ENCODE results near the gene RUNX2.

The RUNX2 gene

DNA sequence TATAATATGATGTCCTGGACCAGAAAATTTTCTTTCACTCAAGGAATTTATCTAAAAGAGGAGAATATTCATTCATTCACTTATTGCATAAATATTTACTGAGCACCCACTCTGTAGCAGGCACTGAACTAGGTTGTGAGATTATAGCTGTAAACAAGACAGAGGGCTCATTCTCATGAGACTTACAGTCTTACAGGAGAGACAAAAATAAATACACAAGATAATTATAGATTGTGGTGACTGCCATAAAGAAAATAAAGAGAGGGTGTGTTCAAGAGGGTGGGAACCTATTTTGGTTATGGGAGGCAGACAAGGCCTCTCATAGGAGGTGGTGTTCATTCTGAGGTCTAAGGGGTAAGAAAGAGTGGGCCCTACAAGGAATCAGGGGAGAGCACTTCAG is 159.5 kb downstream of the RUNX2 start:
- ChIA-PET POLR2A (no interaction called here), CTCF (interaction anchor here (0.8 kb wide), 1 partner anchor 62 kb away, joined by 3 read pairs; no protein-coding TSS in a partner anchor)
- Histone ChIP-seq H3K36me3 (ENCODE audit: control insufficient read depth in 2 of 2, insufficient read depth in 1 of 2, low read length in 2 of 2) (no peaks in the 10 kb centered on the region), H3K27ac (ENCODE audit: extremely low read depth, low read depth, low read length) (no peak overlapping the region), H3K9me3 (ENCODE audit: control insufficient read depth, insufficient read depth, low read depth, low read length) (no peaks in the 10 kb centered on the region), H3K4me3 (ENCODE audit: low read depth, low read length) (no peak overlapping the region), H3K4me1 (ENCODE audit: control insufficient read depth, insufficient read depth, low read length) (peaks cover 5% of the 10 kb centered on the region; the same call in 1 of the 2 replicates)
- TF ChIP-seq ZNF48 (tag by site-specific recombination; IDR thresholded peaks at IDR 0.05) = no peak
- no peak for TF ChIP-seq BCL11B (tag by site-specific recombination; IDR thresholded peaks at IDR 0.05; ENCODE audit: low read depth)
- peak; percentile 50 for TF ChIP-seq KLF1 (tag by site-specific recombination; IDR thresholded peaks at IDR 0.05)
- no peak for TF ChIP-seq ZNF639 (tag by site-specific recombination; IDR thresholded peaks at IDR 0.05)
- TF ChIP-seq SP7 (tag by site-specific recombination; IDR thresholded peaks at IDR 0.05) = peak; percentile 88
- no peak for TF ChIP-seq ZNF354C (tag by site-specific recombination; IDR thresholded peaks at IDR 0.05; ENCODE audit: borderline replicate concordance, low read depth)
- no peak for TF ChIP-seq ZNF585B (tag by site-specific recombination; IDR thresholded peaks at IDR 0.05)

DNA sequence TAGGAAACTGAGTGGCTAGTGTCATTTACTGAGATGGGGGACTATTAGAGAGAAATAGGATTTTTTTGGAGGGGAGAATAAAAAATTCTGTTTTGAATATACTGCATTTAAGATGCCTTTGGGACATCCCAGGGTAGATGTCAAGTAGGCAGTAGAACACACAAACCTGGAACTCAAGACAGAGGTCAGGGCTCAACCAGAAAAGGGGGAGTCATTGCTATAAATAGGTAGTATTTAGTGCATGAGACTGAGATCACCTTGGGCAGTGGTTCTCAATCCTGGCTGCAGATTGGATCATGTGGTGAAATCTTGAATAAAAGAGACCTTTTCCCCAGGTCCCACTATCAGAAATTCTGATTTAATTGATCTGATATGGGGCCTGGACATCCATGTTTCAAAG is 160.1 kb downstream of the RUNX2 start:
- TF ChIP-seq ZNF175 (tag by site-specific recombination; IDR thresholded peaks at IDR 0.05) (no peak), ZNF354C (tag by site-specific recombination; IDR thresholded peaks at IDR 0.05; ENCODE audit: borderline replicate concordance, low read depth) (no peak), ZBTB17 (tag by site-specific recombination; IDR thresholded peaks at IDR 0.05) (no peak), ZFP69B (tag by site-specific recombination; IDR thresholded peaks at IDR 0.05) (no peak), INSM2 (tag by site-specific recombination; IDR thresholded peaks at IDR 0.05) (no peak), ZNF76 (tag by site-specific recombination; IDR thresholded peaks at IDR 0.05; ENCODE audit: borderline replicate concordance, low read depth) (no peak), BCL11A (tag by site-specific recombination; IDR thresholded peaks at IDR 0.05; ENCODE audit: low read depth) (no peak), ZNF2 (tag by site-specific recombination; IDR thresholded peaks at IDR 0.05) (no peak), ZBTB49 (tag by site-specific recombination; IDR thresholded peaks at IDR 0.05; ENCODE audit: low read depth) (no peak), WT1 (tag by site-specific recombination; IDR thresholded peaks at IDR 0.05) (no peak), ZNF514 (tag by site-specific recombination; IDR thresholded peaks at IDR 0.05) (no peak), ZNF202 (tag by site-specific recombination; IDR thresholded peaks at IDR 0.05; ENCODE audit: borderline replicate concordance) (no peak), ZNF280D (tag by site-specific recombination; IDR thresholded peaks at IDR 0.05) (no peak), ZNF114 (tag by site-specific recombination; IDR thresholded peaks at IDR 0.05) (no peak)
- TF ChIP-seq, protein P1, sequence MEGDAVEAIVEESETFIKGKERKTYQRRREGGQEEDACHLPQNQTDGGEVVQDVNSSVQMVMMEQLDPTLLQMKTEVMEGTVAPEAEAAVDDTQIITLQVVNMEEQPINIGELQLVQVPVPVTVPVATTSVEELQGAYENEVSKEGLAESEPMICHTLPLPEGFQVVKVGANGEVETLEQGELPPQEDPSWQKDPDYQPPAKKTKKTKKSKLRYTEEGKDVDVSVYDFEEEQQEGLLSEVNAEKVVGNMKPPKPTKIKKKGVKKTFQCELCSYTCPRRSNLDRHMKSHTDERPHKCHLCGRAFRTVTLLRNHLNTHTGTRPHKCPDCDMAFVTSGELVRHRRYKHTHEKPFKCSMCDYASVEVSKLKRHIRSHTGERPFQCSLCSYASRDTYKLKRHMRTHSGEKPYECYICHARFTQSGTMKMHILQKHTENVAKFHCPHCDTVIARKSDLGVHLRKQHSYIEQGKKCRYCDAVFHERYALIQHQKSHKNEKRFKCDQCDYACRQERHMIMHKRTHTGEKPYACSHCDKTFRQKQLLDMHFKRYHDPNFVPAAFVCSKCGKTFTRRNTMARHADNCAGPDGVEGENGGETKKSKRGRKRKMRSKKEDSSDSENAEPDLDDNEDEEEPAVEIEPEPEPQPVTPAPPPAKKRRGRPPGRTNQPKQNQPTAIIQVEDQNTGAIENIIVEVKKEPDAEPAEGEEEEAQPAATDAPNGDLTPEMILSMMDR (tag by site-specific recombination; IDR thresholded peaks at IDR 0.05) = no peak
- TF ChIP-seq, protein P2, sequence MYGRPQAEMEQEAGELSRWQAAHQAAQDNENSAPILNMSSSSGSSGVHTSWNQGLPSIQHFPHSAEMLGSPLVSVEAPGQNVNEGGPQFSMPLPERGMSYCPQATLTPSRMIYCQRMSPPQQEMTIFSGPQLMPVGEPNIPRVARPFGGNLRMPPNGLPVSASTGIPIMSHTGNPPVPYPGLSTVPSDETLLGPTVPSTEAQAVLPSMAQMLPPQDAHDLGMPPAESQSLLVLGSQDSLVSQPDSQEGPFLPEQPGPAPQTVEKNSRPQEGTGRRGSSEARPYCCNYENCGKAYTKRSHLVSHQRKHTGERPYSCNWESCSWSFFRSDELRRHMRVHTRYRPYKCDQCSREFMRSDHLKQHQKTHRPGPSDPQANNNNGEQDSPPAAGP (tag by site-specific recombination; IDR thresholded peaks at IDR 0.05) = no peak
- Histone ChIP-seq H3K27ac (ENCODE audit: extremely low read depth, low read depth, low read length) (no peak overlapping the region), H3K9me3 (ENCODE audit: control insufficient read depth, insufficient read depth, low read depth, low read length) (no peaks in the 10 kb centered on the region), H3K4me3 (ENCODE audit: low read depth, low read length) (no peak overlapping the region), H3K4me1 (ENCODE audit: control insufficient read depth, insufficient read depth, low read length) (peaks cover 5% of the 10 kb centered on the region; the same call in 1 of the 2 replicates), H3K36me3 (ENCODE audit: control insufficient read depth in 2 of 2, insufficient read depth in 1 of 2, low read length in 2 of 2) (no peaks in the 10 kb centered on the region)
- POLR2A ChIA-PET = no interaction called here
- CTCF ChIA-PET = no interaction called here
